Measurements from ENCODE around the gene DPM2. TPM values are rescaled to one million over a fixed set of nuclear protein-coding genes. Genes with fewer than 3 reads are reported as not detected.

DPM2 gene
- total RNA-seq, 1 donor from 2014 or later = 29.2 TPM

- Mint-ChIP-seq H3K4me3 (ENCODE audit: unreplicated experiment) (no peak overlapping the region), H3K9me3 (ENCODE audit: unreplicated experiment) (no peaks in the 10 kb centered on the region), H3K36me3 (ENCODE audit: unreplicated experiment) (no peaks in the 10 kb centered on the region), H3K4me1 (ENCODE audit: unreplicated experiment) (peaks cover 48% of the 10 kb centered on the region), H3K27me3 (ENCODE audit: unreplicated experiment) (no peaks in the 10 kb centered on the region), H3K27ac (ENCODE audit: unreplicated experiment) (peak overlapping the region; percentile 23)
- TF ChIP-seq CTCF (IDR thresholded peaks at IDR 0.05) = peak; percentile 99
- DNase-seq (ENCODE audit: extremely low spot score, unreplicated experiment) = peak; percentile 91
Measured at GRCh38 chr9:127921557-127922120, 16.0 kb downstream of the DPM2 start.

GRCh38 chr9:127920794-127921193 lies 16.9 kb downstream of the DPM2 start:
- H3K4me1 Mint-ChIP-seq (ENCODE audit: unreplicated experiment) = peaks cover 56% of the 10 kb centered on the region
- no peaks in the 10 kb centered on the region for H3K36me3 Mint-ChIP-seq (ENCODE audit: unreplicated experiment)
- TF ChIP-seq CTCF (IDR thresholded peaks at IDR 0.05) = no peak
- H3K9me3 Mint-ChIP-seq (ENCODE audit: unreplicated experiment) = no peaks in the 10 kb centered on the region
- H3K4me3 Mint-ChIP-seq (ENCODE audit: unreplicated experiment) = no peak overlapping the region
- peak overlapping the region; percentile 81 for H3K27ac Mint-ChIP-seq (ENCODE audit: unreplicated experiment)
- no peak for DNase-seq (ENCODE audit: extremely low spot score, unreplicated experiment)
- H3K27me3 Mint-ChIP-seq (ENCODE audit: unreplicated experiment) = no peaks in the 10 kb centered on the region

- Mint-ChIP-seq H3K36me3 (ENCODE audit: unreplicated experiment) (no peaks in the 10 kb centered on the region), H3K4me1 (ENCODE audit: unreplicated experiment) (peaks cover 60% of the 10 kb centered on the region), H3K27ac (ENCODE audit: unreplicated experiment) (peak overlapping the region; percentile 94), H3K4me3 (ENCODE audit: unreplicated experiment) (peak overlapping the region; percentile 35), H3K27me3 (ENCODE audit: unreplicated experiment) (no peaks in the 10 kb centered on the region), H3K9me3 (ENCODE audit: unreplicated experiment) (no peaks in the 10 kb centered on the region)
- peak; percentile 92 for DNase-seq (ENCODE audit: extremely low spot score, unreplicated experiment)
- TF ChIP-seq CTCF (IDR thresholded peaks at IDR 0.05) = no peak
Measured at GRCh38 chr9:127919253-127919815, 18.3 kb downstream of the DPM2 start.

- peaks cover 55% of the 10 kb centered on the region for H3K4me1 Mint-ChIP-seq (ENCODE audit: unreplicated experiment)
- peak overlapping the region; percentile 94 for H3K27ac Mint-ChIP-seq (ENCODE audit: unreplicated experiment)
- DNase-seq (ENCODE audit: extremely low spot score, unreplicated experiment) = no peak
- TF ChIP-seq CTCF (IDR thresholded peaks at IDR 0.05) = no peak
- no peaks in the 10 kb centered on the region for H3K27me3 Mint-ChIP-seq (ENCODE audit: unreplicated experiment)
- H3K4me3 Mint-ChIP-seq (ENCODE audit: unreplicated experiment) = no peak overlapping the region
- H3K9me3 Mint-ChIP-seq (ENCODE audit: unreplicated experiment) = no peaks in the 10 kb centered on the region
- H3K36me3 Mint-ChIP-seq (ENCODE audit: unreplicated experiment) = no peaks in the 10 kb centered on the region
Measured at GRCh38 chr9:127918183-127919107, 19.2 kb downstream of the DPM2 start.

GRCh38 chr9:127917603-127918002 lies 20.1 kb downstream of the DPM2 start:
- no peak for TF ChIP-seq CTCF (IDR thresholded peaks at IDR 0.05)
- H3K4me1 Mint-ChIP-seq (ENCODE audit: unreplicated experiment) = peaks cover 54% of the 10 kb centered on the region
- DNase-seq (ENCODE audit: extremely low spot score, unreplicated experiment) = no peak
- no peaks in the 10 kb centered on the region for H3K27me3 Mint-ChIP-seq (ENCODE audit: unreplicated experiment)
- no peak overlapping the region for H3K4me3 Mint-ChIP-seq (ENCODE audit: unreplicated experiment)
- no peaks in the 10 kb centered on the region for H3K9me3 Mint-ChIP-seq (ENCODE audit: unreplicated experiment)
- peak overlapping the region; percentile 94 for H3K27ac Mint-ChIP-seq (ENCODE audit: unreplicated experiment)
- peaks cover 2% of the 10 kb centered on the region for H3K36me3 Mint-ChIP-seq (ENCODE audit: unreplicated experiment)
